CD4-positive, alpha-beta T cell treated with Interleukin-6 for 4 hours (primary cell): ENCODE measurements around the gene FAM3B.

Experiments
- DNase-seq: peaks from one replicate; pipeline ENCODE4 v3.0.0-alpha.2; 2020; ENCODE audit warnings: mixed read lengths

Gene FAM3B

GRCh38 chr21:41398251-41398650 is 81.7 kb downstream of the FAM3B start:
- no peak for DNase-seq

- DNase-seq, result no peak
These were observed 82.2 kb downstream of the FAM3B start for GRCh38 chr21:41398831-41399230.

- DNase-seq, result no peak
These were observed 82.7 kb downstream of the FAM3B start for GRCh38 chr21:41399246-41399800.

GRCh38 chr21:41402231-41402630 is 85.6 kb downstream of the FAM3B start:
- DNase-seq, result no peak

GRCh38 chr21:41402796-41403195 is 86.2 kb downstream of the FAM3B start:
- DNase-seq, result no peak

GRCh38 chr21:41403331-41403730 is 86.7 kb downstream of the FAM3B start:
- no peak for DNase-seq

- no peak for DNase-seq
These were observed 87.4 kb downstream of the FAM3B start for GRCh38 chr21:41403966-41404365.

GRCh38 chr21:41405321-41405720 is 88.7 kb downstream of the FAM3B start:
- no peak for DNase-seq

- DNase-seq, result no peak
These were observed 89.7 kb downstream of the FAM3B start for GRCh38 chr21:41406340-41406739.
